HepG2 (cell line): ENCODE measurements around the gene TPST2. TPM values are rescaled to one million over a fixed set of nuclear protein-coding genes. Genes with fewer than 3 reads are reported as not detected.
A peak's percentile ranks its signal among the peaks of the same experiment; 100 is the strongest.

Source experiments
- ATAC-seq: fragments of 200-7000 bp; cut with Tn5 transposase; 3 replicates; pipeline ENCODE4 v1.9.1; 2020; ENCODE audit warnings: mild to moderate bottlenecking, moderate library complexity
- BruUV-seq: library from RNA; stranded (reverse); fragments of 400-500 nt; replicated peaks from 2 replicates; lab custom pipeline; 2021; lab: Mats Ljungman, UMichigan
- CTCF ChIA-PET: fragments of 300-600 bp; formaldehyde crosslinking; extraction: SDS; loops from one replicate; lab custom pipeline; 2021; ENCODE audit warnings: low total read pairs, inconsistent platforms, low intra/inter-chr PET ratio; lab: Yijun Ruan, JAX
- POLR2A ChIA-PET: fragments of 350-600 bp; sonication (Branson Sonifier 250); formaldehyde crosslinking; loops from one replicate; lab custom pipeline; 2020; ENCODE audit warnings: antibody characterized with exemption, inconsistent platforms; lab: Yijun Ruan, JAX
- DNase-seq: peaks from one replicate; pipeline ENCODE4 v3.0.0-alpha.2; 2015; ENCODE audit warnings: low spot score
- FAIRE-seq: peaks from 3 replicates; lab custom pipeline; 2011; peaks lifted over from hg19 to GRCh38; lab: Jason Lieb, UNC
- H2AFZ ChIP-seq: one replicate; pipeline ENCODE4 v1.6.1; 2011; ENCODE audit warnings: low read length, inconsistent platforms
- H3K27ac ChIP-seq: fragments of 300-600 bp; 3 replicates; pipeline ENCODE4 v1.8.0; 2011; ENCODE audit warnings: mixed run types, mild to moderate bottlenecking, mixed read lengths, low read length, inconsistent platforms; ENCODE audit not compliant: insufficient read depth; ENCODE audit errors: extremely low read length
- H3K27me3 ChIP-seq, 2 experiments: fragments of 200-600 bp in 1 of 2; 2 replicates in 1 of 2; 3 replicates in 1 of 2; pipeline versions ENCODE4 v1.6.0 to v1.8.0; 2011; ENCODE audit warnings: low read length in 2 of 2, mild to moderate bottlenecking in 2 of 2, moderate library complexity in 2 of 2, inconsistent platforms in 1 of 2; ENCODE audit not compliant: insufficient read depth in 2 of 2, control insufficient read depth in 1 of 2
- H3K36me3 ChIP-seq, 2 experiments: fragments of 200-600 bp in 1 of 2; replicated peaks in 1 of 2; 2 replicates in 1 of 2; 3 replicates in 1 of 2; pipeline versions ENCODE4 v1.5.1 to v1.8.0; 2011; ENCODE audit warnings: low read length in 2 of 2, inconsistent platforms in 1 of 2; ENCODE audit not compliant: insufficient read depth in 2 of 2, control insufficient read depth in 1 of 2
- H3K4me1 ChIP-seq: 2 replicates; pipeline ENCODE4 v1.5.1; 2012; ENCODE audit warnings: low read length, inconsistent platforms; ENCODE audit not compliant: insufficient read depth
- H3K4me2 ChIP-seq: 2 replicates; pipeline ENCODE4 v1.6.0; 2011; ENCODE audit warnings: low read depth, low read length, inconsistent platforms
- H3K4me3 ChIP-seq, 3 experiments: fragments of 200-600 bp in 1 of 3; sonication (generic), shearing (Covaris generic) in 1 of 3; replicated peaks in 1 of 3; 2 replicates each; pipeline ENCODE4 v1.5.1; 2011 to 2016; ENCODE audit warnings: low read length in 3 of 3, inconsistent platforms in 2 of 3, low read depth in 2 of 3, mild to moderate bottlenecking in 2 of 3, control low read depth in 1 of 3, mixed read lengths in 1 of 3; ENCODE audit not compliant: insufficient read depth in 1 of 3
- H3K79me2 ChIP-seq: one replicate; pipeline ENCODE4 v1.6.1; 2011; ENCODE audit warnings: low read length, inconsistent platforms; ENCODE audit not compliant: insufficient read depth
- H3K9ac ChIP-seq: 2 replicates; pipeline ENCODE4 v1.6.0; 2011; ENCODE audit warnings: mild to moderate bottlenecking, low read depth, low read length, inconsistent platforms; ENCODE audit not compliant: insufficient read depth
- H3K9me3 ChIP-seq: 2 replicates; pipeline ENCODE4 v1.5.1; 2012; ENCODE audit warnings: mild to moderate bottlenecking, low read length
- H4K20me1 ChIP-seq: 2 replicates; pipeline ENCODE4 v1.6.0; 2011; ENCODE audit warnings: inconsistent platforms, mild to moderate bottlenecking, low read length, moderate library complexity; ENCODE audit not compliant: insufficient read depth
- FOXA1 ChIP-seq, 2 experiments: fragments of 450-650 bp in 1 of 2; sonication (generic) in 1 of 2; formaldehyde crosslinking in 1 of 2; IDR thresholded peaks; 2 replicates each; pipeline versions ENCODE4 v1.4.0 to v1.6.1; 2016 to 2020; ENCODE audit warnings: missing genetic modification reagents in 1 of 2
- JUNB ChIP-seq: sonication (generic); formaldehyde crosslinking; IDR thresholded peaks from 2 replicates; pipeline ENCODE4 v1.8.0; 2022; ENCODE audit warnings: missing genetic modification reagents, mild to moderate bottlenecking, borderline replicate concordance
- KLF13 ChIP-seq: sonication (generic); formaldehyde crosslinking; IDR thresholded peaks from 2 replicates; pipeline ENCODE4 v1.4.0; 2020; ENCODE audit warnings: mild to moderate bottlenecking, missing genetic modification reagents
- PAF1 ChIP-seq: IDR thresholded peaks from 2 replicates; pipeline ENCODE4 v1.6.1; 2016; ENCODE audit warnings: missing genetic modification reagents, missing compliant biosample characterization
- TBL1XR1 ChIP-seq: fragments of 150-350 bp; IDR thresholded peaks from 2 replicates; pipeline ENCODE4 v1.6.1; 2014; ENCODE audit warnings: borderline replicate concordance, low read length; ENCODE audit not compliant: partially characterized antibody
- ZSCAN21 ChIP-seq: sonication (generic); formaldehyde crosslinking; IDR thresholded peaks from 2 replicates; pipeline ENCODE4 v1.8.0; 2022; ENCODE audit warnings: mild to moderate bottlenecking, missing genetic modification reagents, moderate library complexity, borderline replicate concordance
- WGBS: methylation state at CpG from one replicate; pipeline ENCODE4 v1.1.6; 2017; ENCODE audit warnings: low lambda C conversion rate; 5-methylcytosine and 5-hydroxymethylcytosine counted together
- in situ Hi-C: cut with HindIII; loops from 2 replicates; pipeline ENCODE4 v1.10.0; 2017; ENCODE audit warnings: low pct_unique_long_range_greater_than_20kb; ENCODE audit not compliant: extremely low pct_ligation_motif_present
- intact Hi-C: fragments of 100-400 bp; cut with micrococcal nuclease; formaldehyde crosslinking; loops from one replicate; pipeline ENCODE4 v1.10.0; 2022; ENCODE audit not compliant: unreplicated experiment
- polyA plus RNA-seq, 8 experiments: library from polyadenylated mRNA; depleted of rRNA in 3 of 8; stranded (reverse) in 7 of 8; unstranded in 1 of 8; fragments of >200 nt; fragmentation: Illumina TruSeq in 4 of 8; extraction: Trizol in 4 of 8; gene quantifications; 2 replicates each; pipeline versions ENCODE4 v1.2.1 to v1.2.3, GENCODE V29; 2011 to 2016; ENCODE audit warnings: low read depth in 4 of 8, missing spikeins in 1 of 8, mixed read lengths in 1 of 8; ENCODE audit not compliant: insufficient read depth in 1 of 8
- total RNA-seq, 5 experiments: library from RNA; depleted of rRNA; stranded (reverse); fragments of >200 nt; fragmentation: Illumina TruSeq; extraction: Trizol; gene quantifications; 2 replicates each; pipeline ENCODE4 v1.2.3, GENCODE V29; 2016; ENCODE audit warnings: low read depth in 1 of 5
- TF ChIP-seq, protein P1 (sequence below): sonication (generic); formaldehyde crosslinking; IDR thresholded peaks from 2 replicates; pipeline ENCODE4 v1.9.0; 2022; ENCODE audit warnings: low read depth, missing genetic modification reagents
- TF ChIP-seq, protein P2 (sequence below): sonication (generic); formaldehyde crosslinking; IDR thresholded peaks from 2 replicates; pipeline ENCODE4 v1.5.1; 2020; ENCODE audit warnings: missing genetic modification reagents, mild to moderate bottlenecking, borderline replicate concordance

Gene TPST2
- total and polyA plus RNA-seq, 2 of the 13 experiments (the other 11 are each of a cell fraction or from before 2014, with no cell fraction given), result 15.2 to 23.8 TPM

DNA sequence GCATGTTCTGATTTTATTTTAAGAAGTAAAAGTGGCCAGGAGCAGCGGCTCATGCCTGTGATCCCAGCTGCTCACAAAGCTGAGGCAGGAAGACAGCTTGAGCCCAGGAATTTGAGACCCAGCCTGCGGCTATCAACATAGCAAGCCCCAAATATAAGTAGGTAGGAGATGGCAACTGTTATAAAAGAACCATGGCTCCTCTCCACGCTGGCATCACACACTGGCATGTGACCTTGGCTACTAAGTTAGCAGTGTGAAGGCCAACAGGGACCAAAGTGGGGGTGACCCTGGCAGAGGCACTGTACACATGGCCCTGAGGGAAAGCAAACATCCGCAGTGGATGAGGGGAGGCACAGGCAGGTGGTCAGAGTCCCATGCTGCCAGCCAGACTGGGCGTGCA, 33.0 kb downstream of the TPST2 start:
- no peak overlapping the region for H3K27ac ChIP-seq
- no peak for FAIRE-seq
- H3K27me3 ChIP-seq, result no peaks in the 10 kb centered on the region
- ChIA-PET POLR2A (no interaction called here), CTCF (no interaction called here)
- no TSS peak for BruUV-seq
- no peaks in the 10 kb centered on the region for H3K79me2 ChIP-seq
- H3K4me2 ChIP-seq, result no peak overlapping the region
- 90% methylated on average over 5 of the region's 5 CpGs for WGBS
- H3K9me3 ChIP-seq, result no peaks in the 10 kb centered on the region
- TF ChIP-seq TBL1XR1 (no peak), FOXA1 (IDR thresholded peaks at IDR 0.05) (no peak), FOXA1 (CRISPR knock-in tag; IDR thresholded peaks at IDR 0.05) (peak; percentile 27; the same call in 1 of the 2 replicates)
- TF ChIP-seq, protein P1, sequence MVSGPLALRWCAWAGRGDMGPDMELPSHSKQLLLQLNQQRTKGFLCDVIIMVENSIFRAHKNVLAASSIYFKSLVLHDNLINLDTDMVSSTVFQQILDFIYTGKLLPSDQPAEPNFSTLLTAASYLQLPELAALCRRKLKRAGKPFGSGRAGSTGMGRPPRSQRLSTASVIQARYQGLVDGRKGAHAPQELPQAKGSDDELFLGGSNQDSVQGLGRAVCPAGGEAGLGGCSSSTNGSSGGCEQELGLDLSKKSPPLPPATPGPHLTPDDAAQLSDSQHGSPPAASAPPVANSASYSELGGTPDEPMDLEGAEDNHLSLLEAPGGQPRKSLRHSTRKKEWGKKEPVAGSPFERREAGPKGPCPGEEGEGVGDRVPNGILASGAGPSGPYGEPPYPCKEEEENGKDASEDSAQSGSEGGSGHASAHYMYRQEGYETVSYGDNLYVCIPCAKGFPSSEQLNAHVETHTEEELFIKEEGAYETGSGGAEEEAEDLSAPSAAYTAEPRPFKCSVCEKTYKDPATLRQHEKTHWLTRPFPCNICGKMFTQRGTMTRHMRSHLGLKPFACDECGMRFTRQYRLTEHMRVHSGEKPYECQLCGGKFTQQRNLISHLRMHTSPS (CRISPR knock-in tag), result peak; percentile 93
- no peak for DNase-seq
- H3K4me1 ChIP-seq, result no peaks in the 10 kb centered on the region
- in situ Hi-C loops (no loop called here), intact Hi-C loops (no loop called here)
- no peak overlapping the region for H3K9ac ChIP-seq
- H4K20me1 ChIP-seq, result no peaks in the 10 kb centered on the region
- H3K36me3 ChIP-seq, result no peaks in the 10 kb centered on the region
- H3K4me3 ChIP-seq, result no peak overlapping the region
- no peak for ATAC-seq
- H2AFZ ChIP-seq, result no peak overlapping the region

DNA sequence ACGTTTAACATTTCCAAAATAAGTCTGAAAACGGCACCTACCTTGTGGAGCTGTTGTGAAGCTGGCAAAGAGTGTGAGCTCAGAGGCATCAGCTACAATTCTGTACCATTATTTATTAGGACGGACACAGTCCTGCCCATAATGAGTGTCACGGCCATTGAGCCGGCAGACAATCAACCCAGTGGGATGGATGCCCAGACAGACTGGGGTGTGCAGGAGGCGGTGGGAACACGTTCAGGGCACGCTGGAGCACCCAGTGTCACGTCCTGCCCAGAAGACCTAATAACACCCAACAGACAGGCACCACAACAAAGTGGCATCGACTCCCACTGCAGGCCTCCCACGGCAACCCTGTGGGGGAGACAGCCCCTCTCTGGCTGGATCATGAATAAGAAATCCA, 34.5 kb downstream of the TPST2 start:
- DNase-seq, result no peak
- no TSS peak for BruUV-seq
- H3K4me1 ChIP-seq, result peaks cover 7% of the 10 kb centered on the region
- POLR2A ChIA-PET, result no interaction called here
- no peaks in the 10 kb centered on the region for H3K79me2 ChIP-seq
- in situ Hi-C loops, result no loop called here
- whole genome bisulfite sequencing, result 94% methylated on average over 10 of the region's 11 CpGs
- no peaks in the 10 kb centered on the region for H4K20me1 ChIP-seq
- no peak overlapping the region for H3K4me3 ChIP-seq
- no peaks in the 10 kb centered on the region for H3K9me3 ChIP-seq
- ATAC-seq, result no peak
- H2AFZ ChIP-seq, result no peak overlapping the region
- H3K9ac ChIP-seq, result no peak overlapping the region
- no peak for FAIRE-seq
- CTCF ChIA-PET, result no interaction called here
- no peak overlapping the region for H3K4me2 ChIP-seq
- intact Hi-C loops, result no loop called here
- no peaks in the 10 kb centered on the region for H3K27me3 ChIP-seq
- no peak overlapping the region for H3K27ac ChIP-seq
- H3K36me3 ChIP-seq, result no peaks in the 10 kb centered on the region
- TF ChIP-seq ZSCAN21 (CRISPR knock-in tag) (no peak), KLF13 (no peak), PAF1 (CRISPR knock-in tag) (no peak), JUNB (CRISPR knock-in tag) (no peak)
- TF ChIP-seq, protein P2, sequence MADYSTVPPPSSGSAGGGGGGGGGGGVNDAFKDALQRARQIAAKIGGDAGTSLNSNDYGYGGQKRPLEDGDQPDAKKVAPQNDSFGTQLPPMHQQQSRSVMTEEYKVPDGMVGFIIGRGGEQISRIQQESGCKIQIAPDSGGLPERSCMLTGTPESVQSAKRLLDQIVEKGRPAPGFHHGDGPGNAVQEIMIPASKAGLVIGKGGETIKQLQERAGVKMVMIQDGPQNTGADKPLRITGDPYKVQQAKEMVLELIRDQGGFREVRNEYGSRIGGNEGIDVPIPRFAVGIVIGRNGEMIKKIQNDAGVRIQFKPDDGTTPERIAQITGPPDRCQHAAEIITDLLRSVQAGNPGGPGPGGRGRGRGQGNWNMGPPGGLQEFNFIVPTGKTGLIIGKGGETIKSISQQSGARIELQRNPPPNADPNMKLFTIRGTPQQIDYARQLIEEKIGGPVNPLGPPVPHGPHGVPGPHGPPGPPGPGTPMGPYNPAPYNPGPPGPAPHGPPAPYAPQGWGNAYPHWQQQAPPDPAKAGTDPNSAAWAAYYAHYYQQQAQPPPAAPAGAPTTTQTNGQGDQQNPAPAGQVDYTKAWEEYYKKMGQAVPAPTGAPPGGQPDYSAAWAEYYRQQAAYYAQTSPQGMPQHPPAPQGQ (CRISPR knock-in tag), result no peak
